ENCODE results near the gene SOWAHB. TPM values are rescaled to one million over a fixed set of nuclear protein-coding genes. Genes with fewer than 3 reads are reported as not detected.
A peak's percentile ranks its signal among the peaks of the same experiment; 100 is the strongest.

The SOWAHB gene
- total RNA-seq, result not detected
- long read RNA-seq, result 0 reads

- Histone ChIP-seq H3K4me3 (peak within 1 kb of the TSS; percentile 65), H3K4me1 (peaks cover 20% of the 10 kb centered on the region), H3K9me3 (replicated peaks) (no peaks in the 10 kb centered on the region), H3K27me3 (ENCODE audit: low read depth) (peaks cover 88% of the 10 kb centered on the region), H3K36me3 (no peaks in the 10 kb centered on the region), H3K27ac (replicated peaks) (no peak within 1 kb of the TSS)
- no peak for TF ChIP-seq CTCF (IDR thresholded peaks at IDR 0.05; ENCODE audit: borderline replicate concordance)
- no peak for DNase-seq
- intact Hi-C loops (cut with micrococcal nuclease), result no loop called here
These were observed at the start of gene SOWAHB for GRCh38 chr4:76897536-76898384. Gene SOWAHB (minus strand): TSS chr4:76898144. CDS start chr4:76897849, 295 bp downstream.

- no peaks in the 10 kb centered on the region for H3K27me3 ChIP-seq (ENCODE audit: low read depth)
- H3K4me1 ChIP-seq, result peaks cover 54% of the 10 kb centered on the region
- H3K27ac ChIP-seq (replicated peaks), result no peak overlapping the region
- intact Hi-C loops (cut with micrococcal nuclease), result no loop called here
- TF ChIP-seq CTCF (IDR thresholded peaks at IDR 0.05; ENCODE audit: borderline replicate concordance), result no peak
- DNase-seq, result no peak
- H3K9me3 ChIP-seq (replicated peaks), result no peaks in the 10 kb centered on the region
- H3K4me3 ChIP-seq, result no peak overlapping the region
- no peaks in the 10 kb centered on the region for H3K36me3 ChIP-seq
These were observed 49.4 kb upstream of the SOWAHB start for GRCh38 chr4:76947369-76947768.

- Histone ChIP-seq H3K27ac (replicated peaks) (no peak overlapping the region), H3K4me3 (no peak overlapping the region), H3K36me3 (no peaks in the 10 kb centered on the region), H3K4me1 (peaks cover 22% of the 10 kb centered on the region), H3K9me3 (replicated peaks) (peaks cover 15% of the 10 kb centered on the region), H3K27me3 (ENCODE audit: low read depth) (no peaks in the 10 kb centered on the region)
- intact Hi-C loops (cut with micrococcal nuclease), result no loop called here
- DNase-seq, result no peak
- no peak for TF ChIP-seq CTCF (IDR thresholded peaks at IDR 0.05; ENCODE audit: borderline replicate concordance)
These were observed 45.8 kb upstream of the SOWAHB start for GRCh38 chr4:76943790-76944189.

- Histone ChIP-seq H3K4me3 (no peak overlapping the region), H3K27ac (replicated peaks) (no peak overlapping the region), H3K36me3 (no peaks in the 10 kb centered on the region), H3K9me3 (replicated peaks) (peaks cover 15% of the 10 kb centered on the region), H3K4me1 (peaks cover 16% of the 10 kb centered on the region), H3K27me3 (ENCODE audit: low read depth) (no peaks in the 10 kb centered on the region)
- intact Hi-C loops (cut with micrococcal nuclease), result no loop called here
- DNase-seq, result no peak
- no peak for TF ChIP-seq CTCF (IDR thresholded peaks at IDR 0.05; ENCODE audit: borderline replicate concordance)
These were observed 45.2 kb upstream of the SOWAHB start for GRCh38 chr4:76943129-76943620.

- no peak for DNase-seq
- Histone ChIP-seq H3K27ac (replicated peaks) (no peak overlapping the region), H3K4me3 (no peak overlapping the region), H3K36me3 (no peaks in the 10 kb centered on the region), H3K9me3 (replicated peaks) (peaks cover 22% of the 10 kb centered on the region), H3K4me1 (peaks cover 12% of the 10 kb centered on the region), H3K27me3 (ENCODE audit: low read depth) (peaks cover 9% of the 10 kb centered on the region)
- intact Hi-C loops (cut with micrococcal nuclease), result no loop called here
- no peak for TF ChIP-seq CTCF (IDR thresholded peaks at IDR 0.05; ENCODE audit: borderline replicate concordance)
These were observed 41.2 kb upstream of the SOWAHB start for GRCh38 chr4:76939184-76939583.

All from left ventricle myocardium inferior (tissue), 1 donor.